ENCODE data around the gene ZNF330.

GRCh38 chr4:141283152-141283551, 62.5 kb downstream of the ZNF330 start:
- TF ChIP-seq CTCF (IDR thresholded peaks at IDR 0.05) (no peak), POLR2A (IDR thresholded peaks at IDR 0.05) (no peak)

All from right lobe of liver (tissue), 4 donors.